HL-60 (cell line): ENCODE measurements around the gene KRT25.

ENCODE experiments used
- GABPA ChIP-seq: IDR thresholded peaks from 2 replicates; pipeline ENCODE4 v1.6.1; 2012; ENCODE audit warnings: low read depth
- POLR2AphosphoS5 ChIP-seq: IDR thresholded peaks from 2 replicates; pipeline ENCODE4 v1.6.1; 2012; ENCODE audit warnings: low read depth
- TF ChIP-seq, protein P1 (sequence below): IDR thresholded peaks from one replicate; pipeline ENCODE4 v1.5.1; 2011; ENCODE audit warnings: low read length, control low read depth, inconsistent platforms; ENCODE audit not compliant: insufficient read depth
- TF ChIP-seq, protein P2 (sequence below): IDR thresholded peaks from 2 replicates; pipeline ENCODE4 v1.6.1; 2012; ENCODE audit warnings: low read depth; ENCODE audit not compliant: insufficient replicate concordance

GRCh38 chr17:40775945-40776344 is 20.8 kb upstream of the KRT25 start:
- TF ChIP-seq, protein P1, sequence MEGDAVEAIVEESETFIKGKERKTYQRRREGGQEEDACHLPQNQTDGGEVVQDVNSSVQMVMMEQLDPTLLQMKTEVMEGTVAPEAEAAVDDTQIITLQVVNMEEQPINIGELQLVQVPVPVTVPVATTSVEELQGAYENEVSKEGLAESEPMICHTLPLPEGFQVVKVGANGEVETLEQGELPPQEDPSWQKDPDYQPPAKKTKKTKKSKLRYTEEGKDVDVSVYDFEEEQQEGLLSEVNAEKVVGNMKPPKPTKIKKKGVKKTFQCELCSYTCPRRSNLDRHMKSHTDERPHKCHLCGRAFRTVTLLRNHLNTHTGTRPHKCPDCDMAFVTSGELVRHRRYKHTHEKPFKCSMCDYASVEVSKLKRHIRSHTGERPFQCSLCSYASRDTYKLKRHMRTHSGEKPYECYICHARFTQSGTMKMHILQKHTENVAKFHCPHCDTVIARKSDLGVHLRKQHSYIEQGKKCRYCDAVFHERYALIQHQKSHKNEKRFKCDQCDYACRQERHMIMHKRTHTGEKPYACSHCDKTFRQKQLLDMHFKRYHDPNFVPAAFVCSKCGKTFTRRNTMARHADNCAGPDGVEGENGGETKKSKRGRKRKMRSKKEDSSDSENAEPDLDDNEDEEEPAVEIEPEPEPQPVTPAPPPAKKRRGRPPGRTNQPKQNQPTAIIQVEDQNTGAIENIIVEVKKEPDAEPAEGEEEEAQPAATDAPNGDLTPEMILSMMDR: no peak
- TF ChIP-seq, protein P2, sequence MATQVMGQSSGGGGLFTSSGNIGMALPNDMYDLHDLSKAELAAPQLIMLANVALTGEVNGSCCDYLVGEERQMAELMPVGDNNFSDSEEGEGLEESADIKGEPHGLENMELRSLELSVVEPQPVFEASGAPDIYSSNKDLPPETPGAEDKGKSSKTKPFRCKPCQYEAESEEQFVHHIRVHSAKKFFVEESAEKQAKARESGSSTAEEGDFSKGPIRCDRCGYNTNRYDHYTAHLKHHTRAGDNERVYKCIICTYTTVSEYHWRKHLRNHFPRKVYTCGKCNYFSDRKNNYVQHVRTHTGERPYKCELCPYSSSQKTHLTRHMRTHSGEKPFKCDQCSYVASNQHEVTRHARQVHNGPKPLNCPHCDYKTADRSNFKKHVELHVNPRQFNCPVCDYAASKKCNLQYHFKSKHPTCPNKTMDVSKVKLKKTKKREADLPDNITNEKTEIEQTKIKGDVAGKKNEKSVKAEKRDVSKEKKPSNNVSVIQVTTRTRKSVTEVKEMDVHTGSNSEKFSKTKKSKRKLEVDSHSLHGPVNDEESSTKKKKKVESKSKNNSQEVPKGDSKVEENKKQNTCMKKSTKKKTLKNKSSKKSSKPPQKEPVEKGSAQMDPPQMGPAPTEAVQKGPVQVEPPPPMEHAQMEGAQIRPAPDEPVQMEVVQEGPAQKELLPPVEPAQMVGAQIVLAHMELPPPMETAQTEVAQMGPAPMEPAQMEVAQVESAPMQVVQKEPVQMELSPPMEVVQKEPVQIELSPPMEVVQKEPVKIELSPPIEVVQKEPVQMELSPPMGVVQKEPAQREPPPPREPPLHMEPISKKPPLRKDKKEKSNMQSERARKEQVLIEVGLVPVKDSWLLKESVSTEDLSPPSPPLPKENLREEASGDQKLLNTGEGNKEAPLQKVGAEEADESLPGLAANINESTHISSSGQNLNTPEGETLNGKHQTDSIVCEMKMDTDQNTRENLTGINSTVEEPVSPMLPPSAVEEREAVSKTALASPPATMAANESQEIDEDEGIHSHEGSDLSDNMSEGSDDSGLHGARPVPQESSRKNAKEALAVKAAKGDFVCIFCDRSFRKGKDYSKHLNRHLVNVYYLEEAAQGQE: no peak
- TF ChIP-seq GABPA (no peak), POLR2AphosphoS5 (no peak)
